Activated T-cell treated with anti-CD3 and anti-CD28 coated beads, Interleukin-2, amount 50 U/mL, for 72 hours (primary cell): ENCODE data around the gene LSAMP. TPM values are rescaled to one million over a fixed set of nuclear protein-coding genes. Genes with fewer than 3 reads are reported as not detected.

ENCODE experiments used
- ATAC-seq, 2 donors: fragments of 150-1000 bp; cut with Tn5 transposase; replicated peaks in 1 of 2; 2 replicates each; pipeline ENCODE4 v1.10.0; 2021; ENCODE audit warnings: moderate library complexity in 2 of 2, mild to moderate bottlenecking in 1 of 2
- DNase-seq, 2 donors: peaks; one replicate each; pipeline ENCODE4 v3.0.0; 2021 to 2022; ENCODE audit warnings: mixed read lengths in 1 of 2
- H3K27ac Mint-ChIP-seq: one replicate; pipeline ENCODE4 v1.8.0; 2022; ENCODE audit warnings: mild to moderate bottlenecking, moderate library complexity, mixed read lengths
- H3K27me3 Mint-ChIP-seq: one replicate; pipeline ENCODE4 v1.8.0; 2022; ENCODE audit warnings: low read depth, mixed read lengths
- H3K36me3 Mint-ChIP-seq, 2 donors: one replicate each; pipeline ENCODE4 v1.8.0; 2022; ENCODE audit warnings: mixed read lengths in 2 of 2, mild to moderate bottlenecking in 1 of 2; ENCODE audit not compliant: insufficient read depth in 2 of 2
- H3K4me1 Mint-ChIP-seq: one replicate; pipeline ENCODE4 v1.8.0; 2022; ENCODE audit warnings: low read depth, mixed read lengths
- H3K4me3 Mint-ChIP-seq, 2 donors: one replicate each; pipeline ENCODE4 v1.8.0; 2022; ENCODE audit warnings: mild to moderate bottlenecking in 2 of 2, mixed read lengths in 2 of 2, moderate library complexity in 2 of 2
- H3K9me3 Mint-ChIP-seq, 2 donors: one replicate each; pipeline ENCODE4 v1.8.0; 2022; ENCODE audit warnings: mixed read lengths in 2 of 2
- total RNA-seq, 2 donors: library from RNA; stranded (reverse); gene quantifications; one replicate each; pipeline ENCODE4 v1.2.3, GENCODE V29; 2022

Gene LSAMP
- total RNA-seq, 2 donors from 2014 or later = not detected

DNA sequence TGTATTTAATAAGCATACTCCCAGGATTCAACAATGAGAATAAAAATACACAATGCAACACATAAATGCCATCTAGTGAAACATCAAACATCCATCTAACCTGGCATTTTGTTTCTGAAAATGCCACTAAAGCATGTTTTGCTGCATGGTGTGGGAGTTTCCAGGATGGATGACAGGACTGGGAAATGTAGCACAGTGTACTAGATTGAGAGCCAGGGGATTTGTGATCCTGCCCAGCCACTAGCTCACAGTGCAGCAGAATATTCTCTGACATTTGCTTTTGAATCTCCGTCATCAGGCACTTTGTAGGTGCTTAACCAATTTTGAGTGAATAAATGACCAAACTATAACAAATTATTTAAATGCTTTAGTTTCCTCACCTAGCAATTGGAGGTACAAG is 417.1 kb downstream of the LSAMP start:
- no peaks in the 10 kb centered on the region for H3K4me1 Mint-ChIP-seq

DNA sequence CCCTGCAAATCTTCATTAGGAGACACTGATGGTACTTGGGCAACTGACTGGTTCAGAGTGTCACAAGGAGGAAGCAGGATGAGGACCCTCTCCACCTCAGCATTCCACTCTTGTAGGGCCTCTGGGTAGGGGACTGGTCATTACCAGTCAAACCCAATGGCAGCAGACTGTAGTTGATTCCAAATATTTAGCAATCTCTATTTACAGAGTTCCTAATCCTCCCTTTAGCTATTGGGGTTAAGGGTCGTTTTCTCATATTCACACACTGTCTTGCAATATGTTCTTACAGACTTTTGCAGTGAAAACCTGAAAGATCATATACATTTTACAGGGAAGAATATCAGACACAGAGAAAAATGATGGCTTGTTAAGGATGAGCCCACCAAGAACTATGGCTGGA is 424.3 kb downstream of the LSAMP start:
- H3K27me3 Mint-ChIP-seq = no peaks in the 10 kb centered on the region
- DNase-seq (no peak), ATAC-seq (no peak)
- H3K9me3 Mint-ChIP-seq = no peaks in the 10 kb centered on the region
- H3K27ac Mint-ChIP-seq = no peak overlapping the region
- no peaks in the 10 kb centered on the region for H3K4me1 Mint-ChIP-seq
- no peak overlapping the region for H3K4me3 Mint-ChIP-seq
- no peaks in the 10 kb centered on the region for H3K36me3 Mint-ChIP-seq

More for the DNA sequence above, 417.1 kb downstream of the LSAMP start:
- Mint-ChIP-seq H3K9me3 (no peaks in the 10 kb centered on the region), H3K36me3 (no peaks in the 10 kb centered on the region), H3K27me3 (no peaks in the 10 kb centered on the region), H3K27ac (no peak overlapping the region), H3K4me3 (no peak overlapping the region)
- DNase-seq (no peak), ATAC-seq (no peak)

DNA sequence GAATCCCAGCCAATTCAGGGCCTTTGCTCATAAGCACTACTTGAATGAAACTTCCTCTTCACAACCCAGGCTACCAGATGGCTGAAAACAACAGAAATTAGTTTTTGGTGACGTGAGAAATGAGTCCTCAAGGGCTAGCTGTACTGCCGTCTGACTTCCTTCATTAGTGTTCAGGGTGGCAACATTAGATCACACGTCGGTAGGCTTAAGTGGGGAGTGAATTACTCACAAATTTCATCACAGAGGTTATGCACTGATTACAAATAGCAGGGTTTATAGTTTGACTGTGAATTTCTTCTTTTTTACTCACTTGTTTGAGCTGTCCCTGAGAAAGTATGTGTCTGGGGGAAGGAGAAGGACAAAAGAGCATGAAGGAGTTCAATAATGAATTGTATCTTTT is 424.8 kb downstream of the LSAMP start:
- Mint-ChIP-seq H3K4me1 (no peaks in the 10 kb centered on the region), H3K27ac (no peak overlapping the region), H3K9me3 (no peaks in the 10 kb centered on the region), H3K27me3 (no peaks in the 10 kb centered on the region), H3K36me3 (no peaks in the 10 kb centered on the region), H3K4me3 (no peak overlapping the region)
- DNase-seq (no peak), ATAC-seq (peak in 1 of 2 donors; percentile 42)

DNA sequence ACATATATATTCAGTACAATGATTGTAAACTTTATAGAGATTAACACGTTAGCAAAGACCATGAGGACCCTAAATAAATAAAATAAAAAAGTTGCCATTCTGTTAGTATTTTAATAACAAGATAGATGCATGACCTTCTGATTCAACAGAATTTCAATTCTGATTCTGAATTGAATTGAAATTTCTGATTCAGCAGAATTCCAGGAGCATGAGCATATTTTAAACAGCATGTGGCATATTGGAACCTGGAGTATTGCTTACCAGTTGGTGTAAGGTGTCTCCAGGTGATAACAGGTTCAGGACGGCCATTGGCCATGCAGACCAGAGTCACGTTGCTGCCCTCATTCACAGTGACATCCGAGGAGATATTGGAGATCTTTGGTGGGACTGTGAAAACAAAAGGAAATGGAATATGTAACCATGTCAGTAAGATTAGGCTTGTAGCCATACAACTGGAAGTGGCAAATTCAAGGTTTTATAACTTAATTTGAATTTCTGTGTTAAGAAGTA is 426.0 kb downstream of the LSAMP start:
- DNase-seq (no peak), ATAC-seq (no peak)
- Mint-ChIP-seq H3K9me3 (no peaks in the 10 kb centered on the region), H3K27ac (no peak overlapping the region), H3K27me3 (no peaks in the 10 kb centered on the region), H3K36me3 (no peaks in the 10 kb centered on the region), H3K4me3 (no peak overlapping the region), H3K4me1 (no peaks in the 10 kb centered on the region)

DNA sequence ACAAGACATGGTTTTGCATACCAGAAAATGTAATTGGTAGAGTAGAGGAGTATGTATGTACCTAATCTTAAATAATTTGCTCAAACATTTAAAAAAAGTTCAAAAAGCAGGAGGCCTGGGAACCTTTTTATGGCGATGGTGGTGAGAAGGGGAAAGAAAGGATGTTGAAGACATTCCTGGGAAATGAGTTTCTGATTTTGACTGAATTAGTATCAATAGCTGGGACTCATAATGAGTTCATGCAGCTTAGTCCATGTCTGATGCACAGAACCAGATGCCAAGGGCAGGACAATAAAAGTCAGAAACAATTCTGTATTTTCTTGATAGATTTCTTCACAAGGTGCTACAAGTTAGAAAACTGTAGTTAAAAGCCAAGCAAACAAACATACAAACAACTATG is 426.6 kb downstream of the LSAMP start:
- H3K27me3 Mint-ChIP-seq = no peaks in the 10 kb centered on the region
- H3K36me3 Mint-ChIP-seq = no peaks in the 10 kb centered on the region
- DNase-seq = no peak
- H3K4me3 Mint-ChIP-seq = no peak overlapping the region
- no peak overlapping the region for H3K27ac Mint-ChIP-seq
- ATAC-seq = no peak
- H3K9me3 Mint-ChIP-seq = no peaks in the 10 kb centered on the region
- no peaks in the 10 kb centered on the region for H3K4me1 Mint-ChIP-seq

DNA sequence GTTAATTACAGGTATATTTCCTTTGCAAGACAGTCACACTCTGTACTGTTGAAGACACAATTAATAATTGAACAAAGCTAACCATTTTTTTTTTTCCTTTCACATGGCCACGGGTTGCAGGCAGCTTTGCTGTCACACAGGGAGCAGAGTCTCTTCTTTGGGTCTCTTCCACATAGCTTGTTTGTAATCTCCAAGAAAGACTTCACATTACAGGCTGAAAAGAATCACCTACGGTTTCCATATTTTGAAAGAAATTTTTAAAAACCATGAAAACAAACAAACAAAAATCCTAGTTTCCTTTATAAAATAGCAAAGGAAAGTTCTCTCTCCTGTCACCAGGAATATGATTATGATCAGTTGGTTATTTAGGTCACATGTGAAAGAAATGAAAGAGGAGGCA is 429.4 kb downstream of the LSAMP start:
- Mint-ChIP-seq H3K4me1 (no peaks in the 10 kb centered on the region), H3K27me3 (no peaks in the 10 kb centered on the region), H3K9me3 (no peaks in the 10 kb centered on the region), H3K4me3 (no peak overlapping the region), H3K27ac (no peak overlapping the region), H3K36me3 (no peaks in the 10 kb centered on the region)
- no peak for DNase-seq
- no peak for ATAC-seq

DNA sequence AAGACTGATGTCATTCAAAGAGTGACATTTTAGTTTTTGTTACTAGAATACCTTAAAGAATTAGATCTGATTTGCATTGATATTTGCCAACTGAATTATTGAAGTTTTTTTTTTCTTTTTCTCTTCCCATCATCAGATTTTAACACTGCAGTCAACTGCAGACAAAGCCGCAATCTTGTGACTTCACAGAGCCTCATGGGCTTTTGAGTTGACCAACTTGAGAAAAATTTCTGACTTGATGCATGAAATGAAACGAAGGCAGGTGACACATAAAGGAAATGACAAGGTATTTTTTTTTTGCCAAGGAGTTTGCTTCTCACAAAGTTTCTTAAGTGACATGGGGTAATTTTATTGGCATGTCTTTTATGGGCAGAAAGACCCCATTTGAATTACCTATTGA is 438.3 kb downstream of the LSAMP start:
- Mint-ChIP-seq H3K4me3 (no peak overlapping the region), H3K27me3 (no peaks in the 10 kb centered on the region), H3K36me3 (no peaks in the 10 kb centered on the region), H3K27ac (no peak overlapping the region), H3K4me1 (no peaks in the 10 kb centered on the region), H3K9me3 (no peaks in the 10 kb centered on the region)
- DNase-seq (no peak), ATAC-seq (no peak)

DNA sequence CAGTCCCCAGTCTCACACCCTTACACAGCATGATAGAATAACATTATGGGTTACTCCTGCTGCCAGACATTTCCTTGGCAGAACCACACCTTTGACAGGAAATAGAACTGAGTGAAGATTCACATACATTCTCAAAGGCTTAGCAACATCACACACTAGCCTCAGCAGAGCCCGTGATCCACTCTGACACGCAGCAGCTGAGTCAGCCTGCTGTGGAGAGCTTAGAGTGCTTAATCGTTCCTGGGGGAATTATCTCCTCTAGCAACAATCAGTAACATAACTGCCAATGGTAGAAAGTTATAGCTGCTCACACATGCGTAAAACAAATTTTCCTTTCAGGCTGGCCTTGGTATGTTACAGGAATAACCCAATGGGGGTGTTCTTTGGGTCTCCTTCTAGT is 439.9 kb downstream of the LSAMP start:
- ATAC-seq = no peak
- Mint-ChIP-seq H3K4me3 (no peak overlapping the region), H3K4me1 (no peaks in the 10 kb centered on the region), H3K9me3 (peaks cover 0 to 3% of the 10 kb centered on the region in 2 donors), H3K27me3 (no peaks in the 10 kb centered on the region), H3K36me3 (no peaks in the 10 kb centered on the region), H3K27ac (no peak overlapping the region)
- no peak for DNase-seq

DNA sequence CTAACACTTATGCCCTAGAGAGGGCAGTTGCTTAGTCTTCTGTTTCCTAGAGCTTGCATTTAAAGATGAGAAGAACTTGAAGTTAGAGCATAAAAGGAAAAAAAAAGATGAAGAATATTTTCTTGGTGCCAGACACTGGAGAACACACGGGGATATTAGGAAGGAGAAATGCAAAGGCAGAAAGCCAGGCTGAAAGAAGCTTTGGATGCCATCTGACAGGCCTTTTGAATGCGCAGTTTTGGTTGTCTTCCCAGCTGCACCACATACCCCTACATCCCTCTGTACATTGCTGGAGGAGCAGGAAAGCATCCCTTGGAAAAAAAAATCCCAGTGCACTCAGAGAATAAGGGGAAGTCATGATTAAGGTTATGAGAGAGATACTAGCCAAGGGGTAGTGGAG is 443.1 kb downstream of the LSAMP start:
- ATAC-seq (no peak), DNase-seq (no peak)
- no peaks in the 10 kb centered on the region for H3K36me3 Mint-ChIP-seq
- no peaks in the 10 kb centered on the region for H3K4me1 Mint-ChIP-seq
- H3K4me3 Mint-ChIP-seq = no peak overlapping the region
- peaks cover 0 to 3% of the 10 kb centered on the region in 2 donors for H3K9me3 Mint-ChIP-seq
- H3K27ac Mint-ChIP-seq = no peak overlapping the region
- no peaks in the 10 kb centered on the region for H3K27me3 Mint-ChIP-seq

DNA sequence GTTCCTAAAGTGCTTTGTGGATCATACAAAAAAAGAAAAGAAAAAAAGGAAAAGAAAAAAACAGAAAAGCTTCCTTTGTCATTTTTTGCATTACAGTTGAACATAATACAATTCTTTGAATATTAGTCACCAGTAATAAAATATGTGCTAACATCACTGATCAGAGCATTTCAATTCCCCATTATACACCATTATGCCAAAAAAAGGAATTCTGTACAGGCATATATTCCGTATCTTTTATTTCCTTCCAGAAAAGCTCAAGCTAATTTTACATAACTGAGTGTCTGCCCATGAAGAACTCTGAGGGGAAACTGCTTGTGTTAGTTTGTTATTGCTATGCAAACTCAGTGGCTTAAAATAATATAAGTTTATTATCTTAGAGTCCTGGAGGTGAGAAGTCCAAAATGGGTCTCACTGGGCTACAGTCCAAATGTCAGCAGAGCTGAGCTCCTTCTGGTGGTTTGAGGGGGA is 444.1 kb downstream of the LSAMP start:
- no peaks in the 10 kb centered on the region for H3K27me3 Mint-ChIP-seq

DNA sequence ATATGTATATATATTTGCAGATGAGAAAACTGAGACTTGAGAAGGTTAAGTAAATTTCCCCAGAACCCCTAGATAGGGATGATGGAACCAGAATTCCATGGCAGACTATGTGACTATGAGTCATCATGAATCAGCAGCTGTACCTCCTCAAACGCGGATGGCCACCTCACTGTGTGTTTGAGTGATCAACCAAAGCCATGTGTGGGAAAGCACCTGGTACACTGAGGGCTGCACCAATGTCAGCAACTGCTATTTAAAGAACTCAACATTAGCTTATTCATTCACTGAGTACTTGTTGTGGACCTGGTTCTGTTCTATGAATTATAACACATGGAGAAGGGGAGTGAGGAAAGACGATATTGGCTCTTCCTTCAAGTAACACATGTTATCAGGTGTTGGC is 445.0 kb downstream of the LSAMP start:
- Mint-ChIP-seq H3K36me3 (no peaks in the 10 kb centered on the region), H3K4me3 (no peak overlapping the region), H3K9me3 (peaks cover 0 to 3% of the 10 kb centered on the region in 2 donors), H3K27me3 (no peaks in the 10 kb centered on the region), H3K27ac (no peak overlapping the region), H3K4me1 (no peaks in the 10 kb centered on the region)
- ATAC-seq (no peak), DNase-seq (no peak)

More for the DNA sequence above, 444.1 kb downstream of the LSAMP start:
- no peaks in the 10 kb centered on the region for H3K36me3 Mint-ChIP-seq
- H3K9me3 Mint-ChIP-seq = peaks cover 0 to 3% of the 10 kb centered on the region in 2 donors
- H3K4me3 Mint-ChIP-seq = no peak overlapping the region
- no peak for DNase-seq
- H3K27ac Mint-ChIP-seq = no peak overlapping the region
- ATAC-seq = no peak
- H3K4me1 Mint-ChIP-seq = no peaks in the 10 kb centered on the region

DNA sequence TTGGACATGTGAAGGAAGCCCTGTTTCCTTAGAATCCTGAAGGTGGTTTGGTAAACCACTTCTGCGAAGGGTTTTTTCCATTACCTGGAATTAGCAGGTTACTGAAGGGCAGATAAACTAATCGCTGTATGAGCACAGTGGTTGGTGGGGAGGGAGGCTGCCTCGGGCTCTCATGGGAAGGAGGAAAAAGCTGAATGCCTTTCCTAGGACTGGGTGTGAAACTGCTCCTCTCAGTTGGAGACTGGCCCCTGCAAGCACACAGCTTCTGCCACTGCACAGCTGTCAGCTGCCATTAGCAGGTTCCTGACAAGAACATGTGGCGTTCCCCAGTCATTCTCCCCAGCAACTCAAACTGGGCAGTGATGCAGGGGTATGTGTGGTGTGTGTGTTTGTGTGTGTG is 445.7 kb downstream of the LSAMP start:
- Mint-ChIP-seq H3K36me3 (no peaks in the 10 kb centered on the region), H3K9me3 (peaks cover 0 to 3% of the 10 kb centered on the region in 2 donors), H3K4me1 (no peaks in the 10 kb centered on the region), H3K27ac (no peak overlapping the region), H3K27me3 (no peaks in the 10 kb centered on the region), H3K4me3 (no peak overlapping the region)
- no peak for ATAC-seq
- DNase-seq = no peak

DNA sequence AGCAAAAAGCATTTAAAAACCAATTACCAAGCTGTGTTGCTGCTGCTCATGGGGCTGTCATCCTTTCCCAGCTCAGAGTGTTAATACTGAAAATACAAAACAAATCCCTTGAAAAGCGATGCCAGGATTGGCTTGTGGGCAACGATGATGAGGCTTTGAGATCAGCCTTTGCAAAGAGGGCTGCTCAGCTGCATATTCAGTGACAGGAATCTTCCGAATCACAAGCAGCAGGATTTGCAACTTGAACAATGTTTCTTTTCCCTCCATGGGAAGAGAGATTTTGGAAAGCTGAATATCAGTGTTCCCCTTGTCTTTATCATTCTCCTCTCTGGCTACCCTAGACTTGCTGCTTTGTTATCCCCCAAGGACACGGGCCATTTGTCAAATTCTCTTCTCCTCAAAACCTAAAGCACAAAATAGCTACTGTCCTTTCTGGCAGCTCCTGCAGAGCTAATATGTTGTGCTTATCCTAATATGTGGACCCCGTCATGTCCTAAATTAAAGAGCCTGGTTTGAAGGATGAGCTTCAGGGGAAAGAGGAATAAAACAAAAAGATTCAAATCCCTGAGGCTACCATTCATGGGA is 446.2 kb downstream of the LSAMP start:
- no peak overlapping the region for H3K27ac Mint-ChIP-seq
- ATAC-seq (no peak), DNase-seq (no peak)
- H3K4me3 Mint-ChIP-seq = no peak overlapping the region
- no peaks in the 10 kb centered on the region for H3K36me3 Mint-ChIP-seq
- H3K9me3 Mint-ChIP-seq = peaks cover 0 to 3% of the 10 kb centered on the region in 2 donors
- no peaks in the 10 kb centered on the region for H3K27me3 Mint-ChIP-seq
- no peaks in the 10 kb centered on the region for H3K4me1 Mint-ChIP-seq

DNA sequence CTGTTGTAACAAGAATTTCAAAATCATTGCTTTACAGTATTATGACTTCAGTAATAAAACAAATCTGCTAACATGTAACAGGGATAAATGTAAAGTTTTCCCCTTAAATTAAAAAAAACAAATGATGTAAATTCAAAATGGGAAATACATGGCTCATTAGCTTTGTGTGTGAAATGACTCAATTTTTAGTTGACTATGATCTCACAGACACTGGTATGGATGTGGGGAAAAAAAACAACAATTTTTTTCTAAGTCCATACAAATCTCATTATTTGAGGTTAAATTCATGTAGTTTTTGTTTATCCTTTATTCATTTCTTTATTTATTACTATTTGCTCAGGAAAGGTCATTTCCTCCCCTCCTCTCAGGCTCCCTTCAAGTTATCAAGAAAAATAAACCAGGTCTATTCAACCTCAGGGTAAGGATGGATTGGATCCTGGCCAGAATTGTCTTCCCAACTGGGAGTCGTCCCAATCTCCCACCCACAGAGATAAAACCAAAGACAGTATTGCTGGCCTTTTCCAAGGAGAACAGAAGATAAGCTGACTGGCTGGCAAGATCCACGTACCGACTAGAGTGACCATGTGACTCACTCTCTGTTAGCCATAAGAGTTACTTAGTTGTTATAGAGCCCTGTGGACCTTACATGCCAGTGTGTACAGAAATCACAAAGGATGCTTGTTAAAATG is 448.7 kb downstream of the LSAMP start:
- no peaks in the 10 kb centered on the region for H3K27me3 Mint-ChIP-seq
- DNase-seq (no peak), ATAC-seq (no peak)
- no peak overlapping the region for H3K4me3 Mint-ChIP-seq
- H3K27ac Mint-ChIP-seq = no peak overlapping the region
- H3K36me3 Mint-ChIP-seq = no peaks in the 10 kb centered on the region
- H3K4me1 Mint-ChIP-seq = no peaks in the 10 kb centered on the region
- H3K9me3 Mint-ChIP-seq = peaks cover 0 to under 1% of the 10 kb centered on the region in 2 donors
